Caco-2 (cell line): Measurements from ENCODE around the gene ERC2. TPM values are rescaled to one million over a fixed set of nuclear protein-coding genes. Genes with fewer than 3 reads are reported as not detected.
A peak's percentile ranks its signal among the peaks of the same experiment; 100 is the strongest.

Source experiments
- BruUV-seq: library from RNA; stranded (reverse); fragments of 400-500 nt; replicated peaks from 2 replicates; lab custom pipeline; 2021; lab: Mats Ljungman, UMichigan
- CTCF ChIA-PET: fragments of 300-600 bp; sonication (Branson Sonifier 250); formaldehyde crosslinking; loops from one replicate; lab custom pipeline; 2022; ENCODE audit warnings: antibody characterized with exemption; lab: Charles Lee
- POLR2A ChIA-PET: fragments of 300-600 bp; sonication (Branson Sonifier 250); formaldehyde crosslinking; loops from one replicate; lab custom pipeline; 2022; ENCODE audit warnings: antibody characterized with exemption; lab: Charles Lee
- DNase-seq, 2 experiments: peaks; one replicate each; pipeline versions ENCODE4 v3.0.0 to v3.0.0-alpha.2; 2020 to 2022
- H3K27me3 ChIP-seq: replicated peaks from 2 replicates; pipeline ENCODE4 v1.6.0; 2011; ENCODE audit warnings: low read length; ENCODE audit not compliant: control insufficient read depth, insufficient read depth
- H3K36me3 ChIP-seq: 2 replicates; pipeline ENCODE4 v1.5.1; 2011; ENCODE audit warnings: low read length; ENCODE audit not compliant: control insufficient read depth, insufficient read depth
- H3K4me1 ChIP-seq: fragments of 250-450 bp; sonication (Bioruptor Pico); 2 replicates; pipeline ENCODE4 v1.5.1; 2020; ENCODE audit warnings: mild to moderate bottlenecking
- H3K4me3 ChIP-seq: 2 replicates; pipeline ENCODE4 v1.5.1; 2011; ENCODE audit warnings: low read depth, mild to moderate bottlenecking, control low read depth, low read length
- H3K9me3 ChIP-seq: fragments of 250-450 bp; sonication (Bioruptor Pico); 2 replicates; pipeline ENCODE4 v1.5.1; 2020; ENCODE audit warnings: mild to moderate bottlenecking, moderate library complexity
- H3K27ac Mint-ChIP-seq: one replicate; pipeline ENCODE4 v1.8.0; 2022; ENCODE audit warnings: mixed read lengths; ENCODE audit not compliant: unreplicated experiment
- H3K27me3 Mint-ChIP-seq: one replicate; pipeline ENCODE4 v1.8.0; 2022; ENCODE audit warnings: mixed read lengths; ENCODE audit not compliant: insufficient read depth, unreplicated experiment
- H3K36me3 Mint-ChIP-seq: one replicate; pipeline ENCODE4 v1.8.0; 2022; ENCODE audit warnings: mild to moderate bottlenecking, mixed read lengths; ENCODE audit not compliant: insufficient read depth, unreplicated experiment
- H3K4me1 Mint-ChIP-seq: one replicate; pipeline ENCODE4 v1.8.0; 2022; ENCODE audit warnings: low read depth, mixed read lengths; ENCODE audit not compliant: unreplicated experiment
- H3K4me3 Mint-ChIP-seq: one replicate; pipeline ENCODE4 v1.8.0; 2022; ENCODE audit warnings: mild to moderate bottlenecking, moderate library complexity, mixed read lengths; ENCODE audit not compliant: unreplicated experiment
- H3K9me3 Mint-ChIP-seq: one replicate; pipeline ENCODE4 v1.8.0; 2022; ENCODE audit warnings: mixed read lengths; ENCODE audit not compliant: unreplicated experiment
- intact Hi-C: fragments of 100-400 bp; cut with micrococcal nuclease; formaldehyde crosslinking; loops from one replicate; pipeline ENCODE4 v1.10.0; 2022; ENCODE audit not compliant: unreplicated experiment
- total RNA-seq: library from RNA; stranded (reverse); gene quantifications from 2 replicates; pipeline ENCODE4 v1.2.3, GENCODE V29; 2022
- TF ChIP-seq, protein P1 (sequence below), 2 experiments: fragments of 200-600 bp in 1 of 2; IDR thresholded peaks; 1 replicate in 1 of 2; 2 replicates in 1 of 2; pipeline versions ENCODE4 v1.5.1 to v1.8.0; 2011 to 2022; ENCODE audit warnings: antibody characterized with exemption in 1 of 2, control low read depth in 1 of 2, inconsistent platforms in 1 of 2, low read depth in 1 of 2, low read length in 1 of 2, mild to moderate bottlenecking in 1 of 2, moderate library complexity in 1 of 2; ENCODE audit not compliant: insufficient read depth in 1 of 2, severe bottlenecking in 1 of 2, unreplicated experiment in 1 of 2

The ERC2 gene
- total RNA-seq, 1 experiment from 2014 or later, result 0.54 TPM

DNA sequence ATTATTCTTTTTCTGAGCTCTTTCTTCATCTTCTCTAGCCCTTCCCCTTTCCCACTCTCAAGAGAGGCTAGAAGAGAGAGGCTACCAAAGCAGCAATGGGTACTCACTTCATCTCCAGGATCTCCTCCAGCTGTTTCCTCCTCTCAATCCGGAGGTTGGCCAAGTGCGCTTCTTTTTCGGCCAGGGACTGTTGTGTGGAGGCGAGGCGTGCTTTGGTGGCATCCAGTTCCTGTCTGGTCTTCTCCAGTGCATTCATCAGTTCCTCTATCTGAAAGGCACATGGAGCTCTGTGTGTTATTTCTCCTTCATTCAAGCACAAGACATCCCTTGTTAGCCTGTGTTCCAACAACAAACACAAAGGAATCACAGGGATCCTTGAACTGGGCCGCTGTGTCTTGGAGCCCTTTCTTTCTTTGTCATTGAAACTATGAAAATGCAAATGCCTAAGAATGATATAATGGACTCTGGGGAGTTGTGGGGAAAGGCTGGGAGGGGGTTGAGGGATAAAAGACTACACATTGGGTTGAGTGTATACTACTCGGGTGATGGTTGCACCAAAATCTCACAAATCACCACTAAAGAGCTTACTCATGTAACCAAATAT, 579.9 kb downstream of the ERC2 start:
- Mint-ChIP-seq H3K9me3 (no peaks in the 10 kb centered on the region), H3K4me1 (no peaks in the 10 kb centered on the region), H3K36me3 (no peaks in the 10 kb centered on the region), H3K27ac (no peak overlapping the region), H3K4me3 (no peak overlapping the region), H3K27me3 (peaks cover under 1% of the 10 kb centered on the region)
- Histone ChIP-seq H3K4me1 (no peaks in the 10 kb centered on the region), H3K4me3 (no peak overlapping the region), H3K36me3 (no peaks in the 10 kb centered on the region), H3K9me3 (no peaks in the 10 kb centered on the region), H3K27me3 (no peaks in the 10 kb centered on the region)
- intact Hi-C loops, result no loop called here
- TF ChIP-seq, protein P1, sequence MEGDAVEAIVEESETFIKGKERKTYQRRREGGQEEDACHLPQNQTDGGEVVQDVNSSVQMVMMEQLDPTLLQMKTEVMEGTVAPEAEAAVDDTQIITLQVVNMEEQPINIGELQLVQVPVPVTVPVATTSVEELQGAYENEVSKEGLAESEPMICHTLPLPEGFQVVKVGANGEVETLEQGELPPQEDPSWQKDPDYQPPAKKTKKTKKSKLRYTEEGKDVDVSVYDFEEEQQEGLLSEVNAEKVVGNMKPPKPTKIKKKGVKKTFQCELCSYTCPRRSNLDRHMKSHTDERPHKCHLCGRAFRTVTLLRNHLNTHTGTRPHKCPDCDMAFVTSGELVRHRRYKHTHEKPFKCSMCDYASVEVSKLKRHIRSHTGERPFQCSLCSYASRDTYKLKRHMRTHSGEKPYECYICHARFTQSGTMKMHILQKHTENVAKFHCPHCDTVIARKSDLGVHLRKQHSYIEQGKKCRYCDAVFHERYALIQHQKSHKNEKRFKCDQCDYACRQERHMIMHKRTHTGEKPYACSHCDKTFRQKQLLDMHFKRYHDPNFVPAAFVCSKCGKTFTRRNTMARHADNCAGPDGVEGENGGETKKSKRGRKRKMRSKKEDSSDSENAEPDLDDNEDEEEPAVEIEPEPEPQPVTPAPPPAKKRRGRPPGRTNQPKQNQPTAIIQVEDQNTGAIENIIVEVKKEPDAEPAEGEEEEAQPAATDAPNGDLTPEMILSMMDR (IDR thresholded peaks at IDR 0.05; ENCODE audit: insufficient read depth in 1 of 2, low read depth in 1 of 2, low read length in 1 of 2, severe bottlenecking in 1 of 2, unreplicated experiment in 1 of 2), result no peak
- no peak for DNase-seq
- POLR2A ChIA-PET, result no interaction called here
- BruUV-seq, result no TSS peak
- CTCF ChIA-PET, result no interaction called here

DNA sequence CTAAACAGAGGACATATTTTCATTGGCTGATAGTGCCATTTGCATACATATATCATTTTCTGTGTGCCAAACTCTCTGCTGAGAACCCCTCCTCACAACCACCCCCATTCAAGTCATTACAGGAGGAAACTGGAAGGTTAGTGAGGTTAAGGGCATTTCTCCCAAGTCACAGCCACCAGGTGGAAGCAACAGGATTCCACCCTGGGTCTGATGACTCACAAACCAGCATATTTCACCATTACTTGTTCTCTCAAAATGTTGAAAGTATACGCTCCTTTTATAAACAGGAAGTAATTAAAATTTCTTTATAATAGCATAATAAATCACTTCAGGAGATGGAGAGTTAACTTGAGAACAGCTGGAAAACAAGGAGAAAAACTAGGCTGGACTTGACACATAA, 582.5 kb downstream of the ERC2 start:
- H3K27ac Mint-ChIP-seq, result no peak overlapping the region
- peak in 1 of 2 experiments; percentile 9 for DNase-seq
- no peaks in the 10 kb centered on the region for H3K9me3 Mint-ChIP-seq
- H3K4me1 ChIP-seq, result no peaks in the 10 kb centered on the region
- CTCF ChIA-PET, result no interaction called here
- POLR2A ChIA-PET, result no interaction called here
- no TSS peak for BruUV-seq
- no peaks in the 10 kb centered on the region for H3K4me1 Mint-ChIP-seq
- TF ChIP-seq, protein P1 (IDR thresholded peaks at IDR 0.05; ENCODE audit: insufficient read depth in 1 of 2, low read depth in 1 of 2, low read length in 1 of 2, severe bottlenecking in 1 of 2, unreplicated experiment in 1 of 2), result peak in 1 of 2 experiments; percentile 23
- intact Hi-C loops, result loop anchor here (1.0 kb wide), 1 partner anchor 157 kb away; no protein-coding TSS in a partner anchor
- H3K36me3 ChIP-seq, result no peaks in the 10 kb centered on the region
- no peaks in the 10 kb centered on the region for H3K27me3 ChIP-seq
- no peaks in the 10 kb centered on the region for H3K36me3 Mint-ChIP-seq
- no peaks in the 10 kb centered on the region for H3K27me3 Mint-ChIP-seq
- H3K4me3 Mint-ChIP-seq, result no peak overlapping the region
- no peak overlapping the region for H3K4me3 ChIP-seq
- no peaks in the 10 kb centered on the region for H3K9me3 ChIP-seq

GRCh38 chr3:55884491-55885285, 583.6 kb downstream of the ERC2 start:
- Histone ChIP-seq H3K4me3 (no peak overlapping the region), H3K27me3 (no peaks in the 10 kb centered on the region), H3K4me1 (no peaks in the 10 kb centered on the region), H3K36me3 (no peaks in the 10 kb centered on the region), H3K9me3 (no peaks in the 10 kb centered on the region)
- intact Hi-C loops, result loop anchor here (1.0 kb wide), 1 partner anchor 158 kb away; no protein-coding TSS in a partner anchor
- no peak overlapping the region for H3K27ac Mint-ChIP-seq
- no peaks in the 10 kb centered on the region for H3K4me1 Mint-ChIP-seq
- DNase-seq, result no peak
- no peaks in the 10 kb centered on the region for H3K36me3 Mint-ChIP-seq
- TF ChIP-seq, protein P1 (IDR thresholded peaks at IDR 0.05; ENCODE audit: insufficient read depth in 1 of 2, low read depth in 1 of 2, low read length in 1 of 2, severe bottlenecking in 1 of 2, unreplicated experiment in 1 of 2), result no peak
- H3K4me3 Mint-ChIP-seq, result no peak overlapping the region
- BruUV-seq, result no TSS peak
- H3K27me3 Mint-ChIP-seq, result no peaks in the 10 kb centered on the region
- ChIA-PET POLR2A (no interaction called here), CTCF (no interaction called here)
- no peaks in the 10 kb centered on the region for H3K9me3 Mint-ChIP-seq
